IMR-90 (cell line): ENCODE results near the gene UBA3. TPM values are rescaled to one million over a fixed set of nuclear protein-coding genes. Genes with fewer than 3 reads are reported as not detected.

ENCODE experiments used
- BHLHE40 ChIP-seq: fragments of 150-350 bp; IDR thresholded peaks from 2 replicates; pipeline ENCODE4 v1.6.1; 2016; ENCODE audit warnings: mild to moderate bottlenecking, low read depth, low read length
- microRNA-seq, 2 experiments: library from miRNA; stranded (forward) in 1 of 2; unstranded in 1 of 2; fragments of 10-50 nt in 1 of 2; fragments of <30 nt in 1 of 2; gene quantifications in 1 of 2; microRNA quantifications in 1 of 2; one replicate each; pipeline versions ENCODE3 to v1.1.0; 2013 to 2020; ENCODE audit not compliant: insufficient read depth in 1 of 2, insufficient read length in 1 of 2, unreplicated experiment in 1 of 2
- polyA plus RNA-seq, 3 experiments: library from polyadenylated mRNA; depleted of rRNA; stranded (reverse); fragments of >200 nt; gene quantifications; 2 replicates each; pipeline ENCODE4 v1.2.3, GENCODE V29; 2012; ENCODE audit warnings: low replicate concordance in 1 of 3
- small RNA-seq, 5 experiments: library from RNA; depleted of rRNA; stranded (forward); fragments of <200 nt; gene quantifications; one replicate each; pipeline ENCODE3, GENCODE V24; 2012
- total RNA-seq: library from RNA; depleted of rRNA; stranded (reverse); fragments of >200 nt; gene quantifications from 2 replicates; pipeline ENCODE4 v1.2.3, GENCODE V29; 2012; rRNA removed

UBA3 gene
- total and polyA plus RNA-seq, 2 of the 4 experiments (the other 2 are of a cell fraction): 51.8 to 64.3 TPM

DNA sequence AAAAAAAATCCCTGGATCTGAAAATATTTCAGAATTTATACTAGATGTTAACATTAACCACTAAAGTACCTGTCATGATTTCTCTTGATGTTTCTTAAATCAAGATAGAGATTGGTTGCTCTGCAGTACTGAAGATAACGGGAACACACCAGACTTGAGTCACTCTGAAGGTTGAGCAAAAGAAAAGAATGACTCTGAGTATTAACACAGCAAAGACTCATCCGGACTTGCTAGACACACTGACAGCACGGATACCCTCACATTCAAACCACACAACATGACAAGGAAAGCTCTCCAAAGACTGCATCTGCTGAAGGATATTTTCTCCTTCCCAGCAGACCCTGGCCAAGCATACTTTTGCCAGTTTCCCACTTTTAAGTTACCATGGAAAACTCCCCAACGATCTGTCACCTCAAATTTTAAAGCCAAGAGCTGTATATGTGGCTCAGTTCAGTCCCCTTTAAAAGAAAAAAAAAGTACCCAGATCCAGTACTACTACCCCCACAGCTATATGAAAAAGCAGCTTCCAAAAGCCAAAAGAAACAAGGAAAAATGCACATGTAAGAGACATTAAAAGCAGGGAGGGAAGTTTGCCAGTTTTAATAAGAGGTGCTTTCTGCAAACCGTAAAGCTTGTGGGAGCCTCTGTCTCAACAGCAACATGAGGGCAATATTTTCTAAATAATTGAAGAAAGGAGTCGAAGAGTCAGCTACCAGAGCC, 74.9 kb downstream of the UBA3 start (continued):
- TF ChIP-seq BHLHE40: no peak

Small RNA genes lying within 50 kb of the gene (microRNA-seq; reads per million reads assigned to microRNA genes)
- gene MIR3136: 1.5 to 4.1 reads per million in 2 experiments

Small RNA genes lying within 50 kb of the gene (small RNA-seq; reads per million reads assigned to genes)
- 0 to 42.8 (median 2.2) reads per million in 5 experiments for gene MIR3136

Other genes starting within 250 kb of the UBA3 start
- gene TAFA4, start 147.8 kb downstream of the UBA3 start, total RNA-seq: under 0.01 TPM in 1 of 2 replicates, not detected in the other
- not detected in 2 replicates for gene TAFA4, start 147.8 kb downstream of the UBA3 start, polyA plus RNA-seq (2012; rRNA removed)
- 35.6 and 41.2 TPM in 2 replicates for gene EOGT, start 66.7 kb downstream of the UBA3 start, total RNA-seq
- 9.7 and 12.3 TPM in 2 replicates for gene EOGT, start 66.7 kb downstream of the UBA3 start, polyA plus RNA-seq (2012; rRNA removed)
- gene TMF1, start 28.0 kb downstream of the UBA3 start, total RNA-seq: 39.1 and 57.5 TPM in 2 replicates
- 9.5 and 12.4 TPM in 2 replicates for gene TMF1, start 28.0 kb downstream of the UBA3 start, polyA plus RNA-seq (2012; rRNA removed)
- gene ARL6IP5, start 4.6 kb upstream of the UBA3 start, total RNA-seq: 98.8 and 126 TPM in 2 replicates
- gene ARL6IP5, start 4.6 kb upstream of the UBA3 start, polyA plus RNA-seq (2012; rRNA removed): 68.7 and 76.4 TPM in 2 replicates
- gene LMOD3, start 42.2 kb upstream of the UBA3 start, total RNA-seq: not detected in 2 replicates
- gene LMOD3, start 42.2 kb upstream of the UBA3 start, polyA plus RNA-seq (2012; rRNA removed): not detected in 2 replicates